Stimulated activated CD8-positive, alpha-beta memory T cell treated with anti-CD3 and anti-CD28 coated beads, Interleukin-7, amount 100 ng/mL, for 1 hour (primary cell): Measurements from ENCODE around the gene CLEC18A.
"Not testable (repeated sequence)": the region's sequence is repeated elsewhere in the genome, so short reads cannot be mapped to it uniquely, and the experiment has no call there.

ENCODE experiments used
- DNase-seq, 2 donors: peaks; one replicate each; pipeline ENCODE4 v3.0.0-alpha.2; 2020; ENCODE audit warnings: low read depth in 2 of 2

Gene CLEC18A

GRCh38 chr16:69951017-69951671, at the start of gene CLEC18A:
CLEC18A (plus strand) TSS chr16:69951334; CDS start chr16:69951367, 33 bp downstream.
- not testable (repeated sequence) for DNase-seq

- DNase-seq, result no peak
These were observed 47.2 kb upstream of the CLEC18A start for GRCh38 chr16:69903865-69904415.

- DNase-seq, result no peak
These were observed 46.5 kb upstream of the CLEC18A start for GRCh38 chr16:69904495-69905170.

GRCh38 chr16:69905171-69905555, 46.0 kb upstream of the CLEC18A start:
- DNase-seq, result no peak

GRCh38 chr16:69906838-69907401, 44.2 kb upstream of the CLEC18A start:
- no peak for DNase-seq

- no peak for DNase-seq
These were observed 42.1 kb upstream of the CLEC18A start for GRCh38 chr16:69909043-69909442.

- DNase-seq, result no peak
These were observed 41.4 kb upstream of the CLEC18A start for GRCh38 chr16:69909760-69910159.

GRCh38 chr16:69910964-69911363, 40.2 kb upstream of the CLEC18A start:
- no peak for DNase-seq

- no peak for DNase-seq
These were observed 34.7 kb upstream of the CLEC18A start for GRCh38 chr16:69916462-69916861.

- no peak for DNase-seq
These were observed 33.8 kb upstream of the CLEC18A start for GRCh38 chr16:69917311-69917710.

GRCh38 chr16:69917739-69918138, 33.4 kb upstream of the CLEC18A start:
- no peak for DNase-seq

GRCh38 chr16:69918241-69918640, 32.9 kb upstream of the CLEC18A start:
- DNase-seq, result no peak

- DNase-seq, result no peak
These were observed 30.0 kb upstream of the CLEC18A start for GRCh38 chr16:69921127-69921526.

GRCh38 chr16:69922200-69922599, 28.9 kb upstream of the CLEC18A start:
- no peak for DNase-seq

- DNase-seq, result no peak
These were observed 26.9 kb upstream of the CLEC18A start for GRCh38 chr16:69924041-69924775.

- no peak for DNase-seq
These were observed 26.4 kb upstream of the CLEC18A start for GRCh38 chr16:69924777-69925191.

- DNase-seq, result no peak
These were observed 25.8 kb upstream of the CLEC18A start for GRCh38 chr16:69925311-69925710.

- no peak for DNase-seq
These were observed 24.9 kb upstream of the CLEC18A start for GRCh38 chr16:69926241-69926640.

- no peak for DNase-seq
These were observed 23.9 kb upstream of the CLEC18A start for GRCh38 chr16:69927056-69927757.

GRCh38 chr16:69928856-69929400, 22.2 kb upstream of the CLEC18A start:
- DNase-seq, result no peak

- DNase-seq, result no peak
These were observed 21.7 kb upstream of the CLEC18A start for GRCh38 chr16:69929480-69929879.
